Measurements from ENCODE around the gene PDS5B.

- TF ChIP-seq EGR1 (IDR thresholded peaks at IDR 0.05; ENCODE audit: low read depth in 2 of 2) (no peak), TAF1 (conservative IDR thresholded peaks at IDR 0.05) (no peak), CTCF (IDR thresholded peaks at IDR 0.05; ENCODE audit: low read depth, low read length, missing input control) (no peak)
Measured at GRCh38 chr13:32661685-32662084, 75.4 kb downstream of the PDS5B start.

Data from liver (tissue), 3 donors.